Activated CD4-positive, alpha-beta T cell treated with anti-CD3 and anti-CD28 coated beads for 1 hour (primary cell): ENCODE data around the gene CD69.
A peak's percentile ranks its signal among the peaks of the same experiment; 100 is the strongest.
"Not testable (repeated sequence)": the region's sequence is repeated elsewhere in the genome, so short reads cannot be mapped to it uniquely, and the experiment has no call there.

Experiments
- DNase-seq: peaks from one replicate; pipeline ENCODE4 v3.0.0-alpha.2; 2020

Gene CD69

GRCh38 chr12:9713032-9713558 lies 47.6 kb downstream of the CD69 start:
- not testable (repeated sequence) for DNase-seq

GRCh38 chr12:9711664-9712063 lies 49.0 kb downstream of the CD69 start:
- DNase-seq, result no peak

GRCh38 chr12:9710584-9711375 lies 49.9 kb downstream of the CD69 start:
- DNase-seq, result no peak

GRCh38 chr12:9708853-9709252 lies 51.8 kb downstream of the CD69 start:
- DNase-seq, result no peak

GRCh38 chr12:9707864-9708808 lies 52.6 kb downstream of the CD69 start:
- DNase-seq, result peak; percentile 51

GRCh38 chr12:9707356-9707755 lies 53.3 kb downstream of the CD69 start:
- DNase-seq, result no peak

- no peak for DNase-seq
Observed at GRCh38 chr12:9706086-9706685, 54.5 kb downstream of the CD69 start.

- not testable (repeated sequence) for DNase-seq
Observed at GRCh38 chr12:9704561-9704960, 56.1 kb downstream of the CD69 start.
